ENCODE data around the gene FRMD4A.

DNA sequence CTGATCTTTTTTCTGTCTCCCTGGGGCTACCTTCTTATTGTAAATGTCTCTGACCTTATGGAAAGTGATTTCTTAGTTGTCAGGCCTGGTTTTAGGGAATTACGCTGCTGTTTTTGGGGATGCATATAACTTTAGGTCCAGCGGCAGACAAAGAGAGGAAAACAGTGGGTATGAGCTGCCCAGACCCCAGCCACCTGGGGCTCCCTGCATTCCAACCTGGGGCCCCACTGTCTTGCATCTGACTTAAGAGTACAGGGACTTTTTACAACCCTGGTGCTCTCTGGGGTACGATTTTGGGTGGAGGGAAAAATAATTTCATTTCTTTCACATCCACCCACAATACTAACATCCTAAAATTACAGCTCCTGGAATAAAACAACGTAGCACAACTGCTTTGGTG, 624.5 kb downstream of the FRMD4A start:
- TF ChIP-seq, protein P1, sequence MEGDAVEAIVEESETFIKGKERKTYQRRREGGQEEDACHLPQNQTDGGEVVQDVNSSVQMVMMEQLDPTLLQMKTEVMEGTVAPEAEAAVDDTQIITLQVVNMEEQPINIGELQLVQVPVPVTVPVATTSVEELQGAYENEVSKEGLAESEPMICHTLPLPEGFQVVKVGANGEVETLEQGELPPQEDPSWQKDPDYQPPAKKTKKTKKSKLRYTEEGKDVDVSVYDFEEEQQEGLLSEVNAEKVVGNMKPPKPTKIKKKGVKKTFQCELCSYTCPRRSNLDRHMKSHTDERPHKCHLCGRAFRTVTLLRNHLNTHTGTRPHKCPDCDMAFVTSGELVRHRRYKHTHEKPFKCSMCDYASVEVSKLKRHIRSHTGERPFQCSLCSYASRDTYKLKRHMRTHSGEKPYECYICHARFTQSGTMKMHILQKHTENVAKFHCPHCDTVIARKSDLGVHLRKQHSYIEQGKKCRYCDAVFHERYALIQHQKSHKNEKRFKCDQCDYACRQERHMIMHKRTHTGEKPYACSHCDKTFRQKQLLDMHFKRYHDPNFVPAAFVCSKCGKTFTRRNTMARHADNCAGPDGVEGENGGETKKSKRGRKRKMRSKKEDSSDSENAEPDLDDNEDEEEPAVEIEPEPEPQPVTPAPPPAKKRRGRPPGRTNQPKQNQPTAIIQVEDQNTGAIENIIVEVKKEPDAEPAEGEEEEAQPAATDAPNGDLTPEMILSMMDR (IDR thresholded peaks at IDR 0.05) = no peak
- no peak for TF ChIP-seq POLR2A (IDR thresholded peaks at IDR 0.05)
